ENCODE measurements around the gene WDHD1. TPM values are rescaled to one million over a fixed set of nuclear protein-coding genes. Genes with fewer than 3 reads are reported as not detected.
"Not testable (repeated sequence)": the region's sequence is repeated elsewhere in the genome, so short reads cannot be mapped to it uniquely, and the experiment has no call there.

The WDHD1 gene
- total RNA-seq, 1 experiment from 2014 or later = 6.5 TPM

DNA sequence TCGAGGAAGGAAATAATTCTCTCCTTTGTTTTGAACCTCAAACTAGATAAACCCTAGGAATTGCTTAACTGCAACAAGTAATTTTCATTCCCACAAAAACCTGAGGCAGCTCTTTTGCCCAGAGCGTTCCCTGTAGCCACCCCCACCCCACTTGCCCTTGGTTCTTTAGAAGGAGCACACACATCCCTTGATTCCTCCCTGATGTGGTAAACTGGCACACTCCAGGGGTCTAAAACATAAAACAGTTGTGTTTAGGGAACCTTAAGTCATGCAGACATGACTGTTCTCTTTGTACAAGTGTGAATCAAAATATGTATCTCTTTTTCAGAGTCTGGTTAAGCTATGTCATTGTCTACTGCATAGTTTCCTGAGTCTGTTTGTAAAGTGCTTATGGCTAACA, 38.5 kb upstream of the WDHD1 start:
- CTCF ChIA-PET = interaction anchor here (0.7 to 2.4 kb wide), 4 partner anchors 11 to 96 kb away, joined by 3 to 17 read pairs (median 4); partner anchors contain the start of gene MAPK1IP1L
- intact Hi-C loops (cut with micrococcal nuclease) = no loop called here
- Mint-ChIP-seq H3K27ac (ENCODE audit: low read depth, unreplicated experiment) (no peak overlapping the region), H3K9me3 (ENCODE audit: unreplicated experiment) (no peaks in the 10 kb centered on the region), H3K36me3 (ENCODE audit: insufficient read depth, unreplicated experiment) (peaks cover 83% of the 10 kb centered on the region), H3K27me3 (ENCODE audit: insufficient read depth, unreplicated experiment) (no peaks in the 10 kb centered on the region), H3K4me3 (ENCODE audit: unreplicated experiment) (no peak overlapping the region), H3K4me1 (ENCODE audit: insufficient read depth, unreplicated experiment) (peaks cover 7% of the 10 kb centered on the region)
- BruUV-seq (replicated peaks) = TSS peak; percentile 14
- TF ChIP-seq, protein P1, sequence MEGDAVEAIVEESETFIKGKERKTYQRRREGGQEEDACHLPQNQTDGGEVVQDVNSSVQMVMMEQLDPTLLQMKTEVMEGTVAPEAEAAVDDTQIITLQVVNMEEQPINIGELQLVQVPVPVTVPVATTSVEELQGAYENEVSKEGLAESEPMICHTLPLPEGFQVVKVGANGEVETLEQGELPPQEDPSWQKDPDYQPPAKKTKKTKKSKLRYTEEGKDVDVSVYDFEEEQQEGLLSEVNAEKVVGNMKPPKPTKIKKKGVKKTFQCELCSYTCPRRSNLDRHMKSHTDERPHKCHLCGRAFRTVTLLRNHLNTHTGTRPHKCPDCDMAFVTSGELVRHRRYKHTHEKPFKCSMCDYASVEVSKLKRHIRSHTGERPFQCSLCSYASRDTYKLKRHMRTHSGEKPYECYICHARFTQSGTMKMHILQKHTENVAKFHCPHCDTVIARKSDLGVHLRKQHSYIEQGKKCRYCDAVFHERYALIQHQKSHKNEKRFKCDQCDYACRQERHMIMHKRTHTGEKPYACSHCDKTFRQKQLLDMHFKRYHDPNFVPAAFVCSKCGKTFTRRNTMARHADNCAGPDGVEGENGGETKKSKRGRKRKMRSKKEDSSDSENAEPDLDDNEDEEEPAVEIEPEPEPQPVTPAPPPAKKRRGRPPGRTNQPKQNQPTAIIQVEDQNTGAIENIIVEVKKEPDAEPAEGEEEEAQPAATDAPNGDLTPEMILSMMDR (IDR thresholded peaks at IDR 0.05; ENCODE audit: unreplicated experiment) = no peak
- no peak for DNase-seq (ENCODE audit: unreplicated experiment)
- POLR2A ChIA-PET = interaction anchor here (0.6 to 6.0 kb wide), 6 partner anchors 8 to 37 kb away, joined by 3 to 69 read pairs (median 6); partner anchors contain the start of gene MAPK1IP1L

DNA sequence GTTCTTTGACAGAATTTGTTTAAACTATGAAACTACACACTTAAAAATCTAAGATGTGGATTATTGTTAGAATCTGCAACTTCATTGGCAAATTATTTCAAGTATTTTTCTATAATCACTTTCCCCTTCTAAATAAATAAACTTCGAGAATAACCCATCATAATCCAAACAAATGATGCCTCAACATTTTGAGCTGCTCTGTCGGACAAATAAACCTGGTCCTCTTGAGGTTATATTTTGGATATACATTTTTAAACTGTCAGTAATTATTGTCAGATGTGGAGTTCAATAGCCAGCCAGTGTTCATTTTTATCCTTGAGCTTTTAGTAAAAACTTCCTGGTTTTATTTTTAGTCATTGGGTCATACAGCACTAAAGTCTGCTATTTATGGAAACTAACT, 38.0 kb upstream of the WDHD1 start:
- CTCF ChIA-PET = interaction anchor here (1.3 to 2.4 kb wide), 3 partner anchors 12 to 96 kb away, joined by 3 to 17 read pairs (median 5); partner anchors contain the start of gene MAPK1IP1L
- intact Hi-C loops (cut with micrococcal nuclease) = not testable (repeated sequence)
- POLR2A ChIA-PET = interaction anchor here (1.1 to 6.0 kb wide), 5 partner anchors 9 to 37 kb away, joined by 3 to 69 read pairs (median 7); partner anchors contain the start of gene MAPK1IP1L

DNA sequence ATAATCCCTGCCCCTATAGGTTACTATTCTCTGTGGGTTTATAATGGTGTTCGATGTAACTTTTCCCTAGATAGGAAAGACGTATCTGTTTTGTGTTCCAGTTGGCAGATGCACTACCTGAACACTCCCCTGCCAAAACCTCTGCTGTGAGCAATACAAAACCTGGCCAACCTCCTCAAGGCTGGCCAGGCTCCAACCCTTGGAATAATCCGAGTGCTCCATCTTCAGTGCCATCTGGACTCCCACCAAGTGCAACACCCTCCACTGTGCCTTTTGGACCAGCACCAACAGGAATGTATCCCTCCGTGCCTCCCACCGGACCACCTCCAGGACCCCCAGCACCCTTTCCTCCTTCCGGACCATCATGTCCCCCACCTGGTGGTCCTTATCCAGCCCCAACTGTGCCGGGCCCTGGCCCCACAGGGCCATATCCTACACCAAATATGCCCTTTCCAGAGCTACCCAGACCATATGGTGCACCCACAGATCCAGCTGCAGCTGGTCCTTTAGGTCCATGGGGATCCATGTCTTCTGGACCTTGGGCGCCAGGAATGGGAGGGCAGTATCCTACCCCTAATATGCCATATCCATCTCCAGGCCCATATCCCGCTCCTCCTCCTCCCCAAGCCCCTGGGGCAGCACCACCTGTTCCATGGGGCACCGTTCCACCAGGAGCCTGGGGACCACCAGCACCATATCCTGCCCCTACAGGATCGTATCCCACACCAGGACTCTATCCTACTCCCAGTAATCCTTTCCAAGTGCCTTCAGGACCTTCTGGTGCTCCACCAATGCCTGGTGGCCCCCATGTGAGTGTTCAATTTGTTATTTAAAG, 35.8 kb upstream of the WDHD1 start:
- TF ChIP-seq, protein P1 (IDR thresholded peaks at IDR 0.05; ENCODE audit: unreplicated experiment) = no peak
- Mint-ChIP-seq H3K27me3 (ENCODE audit: insufficient read depth, unreplicated experiment) (no peaks in the 10 kb centered on the region), H3K4me1 (ENCODE audit: insufficient read depth, unreplicated experiment) (peaks cover 7% of the 10 kb centered on the region), H3K9me3 (ENCODE audit: unreplicated experiment) (no peaks in the 10 kb centered on the region), H3K36me3 (ENCODE audit: insufficient read depth, unreplicated experiment) (peaks cover 92% of the 10 kb centered on the region), H3K4me3 (ENCODE audit: unreplicated experiment) (no peak overlapping the region), H3K27ac (ENCODE audit: low read depth, unreplicated experiment) (peak overlapping the region; percentile 46)
- DNase-seq (ENCODE audit: unreplicated experiment) = peak; percentile 54
- POLR2A ChIA-PET = interaction anchor here (1.3 to 6.0 kb wide), 7 partner anchors 9 to 36 kb away, joined by 3 to 69 read pairs (median 7); partner anchors contain the start of genes MAPK1IP1L, SOCS4 and WDHD1
- intact Hi-C loops (cut with micrococcal nuclease) = no loop called here
- no TSS peak for BruUV-seq (replicated peaks)
- CTCF ChIA-PET = interaction anchor here (1.2 kb wide), 1 partner anchor 12 kb away, joined by 4 read pairs; the partner anchor contains the start of gene MAPK1IP1L

More for the DNA sequence above, 38.0 kb upstream of the WDHD1 start:
- H3K9me3 Mint-ChIP-seq (ENCODE audit: unreplicated experiment); H3K4me3 Mint-ChIP-seq (ENCODE audit: unreplicated experiment); DNase-seq (ENCODE audit: unreplicated experiment); H3K27me3 Mint-ChIP-seq (ENCODE audit: insufficient read depth, unreplicated experiment); BruUV-seq (replicated peaks); H3K27ac Mint-ChIP-seq (ENCODE audit: low read depth, unreplicated experiment); H3K4me1 Mint-ChIP-seq (ENCODE audit: insufficient read depth, unreplicated experiment): not testable (repeated sequence)
- peaks cover 86% of the 10 kb centered on the region for H3K36me3 Mint-ChIP-seq (ENCODE audit: insufficient read depth, unreplicated experiment)

DNA sequence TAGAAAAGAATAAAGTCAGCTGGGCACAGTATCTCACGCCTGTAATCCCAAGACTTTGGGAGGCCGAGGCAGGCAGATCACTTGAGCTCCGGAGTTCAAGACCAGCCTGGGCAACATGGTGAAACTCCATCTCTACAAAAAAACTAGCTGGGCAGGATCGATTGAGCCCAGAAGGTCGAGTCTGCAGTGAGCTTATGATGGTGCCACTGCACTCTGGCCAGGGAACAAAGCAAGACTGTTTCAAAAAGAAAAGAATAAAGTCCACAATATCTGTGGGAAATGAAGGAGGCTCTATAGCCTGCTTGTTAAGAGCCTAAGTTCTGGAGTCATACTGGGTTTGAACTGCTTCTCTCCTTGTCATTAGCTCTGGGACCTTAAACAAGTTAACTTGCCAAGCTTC, 32.4 kb upstream of the WDHD1 start:
- no peak for DNase-seq (ENCODE audit: unreplicated experiment)
- Mint-ChIP-seq H3K9me3 (ENCODE audit: unreplicated experiment) (no peaks in the 10 kb centered on the region), H3K4me3 (ENCODE audit: unreplicated experiment) (no peak overlapping the region), H3K27ac (ENCODE audit: low read depth, unreplicated experiment) (no peak overlapping the region), H3K36me3 (ENCODE audit: insufficient read depth, unreplicated experiment) (peaks cover 83% of the 10 kb centered on the region), H3K27me3 (ENCODE audit: insufficient read depth, unreplicated experiment) (no peaks in the 10 kb centered on the region), H3K4me1 (ENCODE audit: insufficient read depth, unreplicated experiment) (peaks cover 9% of the 10 kb centered on the region)
- intact Hi-C loops (cut with micrococcal nuclease) = no loop called here
- TF ChIP-seq, protein P1 (IDR thresholded peaks at IDR 0.05; ENCODE audit: unreplicated experiment) = no peak
- BruUV-seq (replicated peaks) = no TSS peak
- ChIA-PET POLR2A (interaction anchor here (0.6 to 5.7 kb wide), 5 partner anchors 8 to 43 kb away, joined by 3 to 45 read pairs (median 5); partner anchors contain the start of gene MAPK1IP1L), CTCF (interaction anchor here (0.7 to 1.9 kb wide), 2 partner anchors 8 to 13 kb away, joined by 4 to 7 read pairs; partner anchors contain the start of gene MAPK1IP1L)
